Tibial artery (tissue), 4 donors: ENCODE results near the gene SPEG.
A peak's percentile ranks its signal among the peaks of the same experiment; 100 is the strongest.

Experiments
- DNase-seq, 2 donors: peaks; one replicate each; pipeline ENCODE4 v3.0.0-alpha.2; 2019
- H3K27ac ChIP-seq, 2 donors: fragments of 200-600 bp; sonication (generic) in 1 of 2; 1 replicate in 1 of 2; 2 replicates in 1 of 2; pipeline ENCODE4 v1.5.1; 2018 to 2019; ENCODE audit warnings: mild to moderate bottlenecking in 1 of 2
- H3K27me3 ChIP-seq, 2 donors: fragments of 200-600 bp; sonication (generic) in 1 of 2; one replicate each; pipeline versions ENCODE4 v1.5.1 to v1.6.0; 2016 to 2019
- H3K36me3 ChIP-seq, 3 donors: fragments of 200-600 bp; sonication (generic) in 2 of 3; one replicate each; pipeline ENCODE4 v1.5.1; 2016 to 2019; ENCODE audit warnings: mild to moderate bottlenecking in 2 of 3
- H3K4me1 ChIP-seq, 4 donors: fragments of 200-600 bp; sonication (generic) in 2 of 4; 1 replicate in 3 of 4; 2 replicates in 1 of 4; pipeline ENCODE4 v1.5.1; 2016 to 2019
- H3K4me3 ChIP-seq, 2 donors: fragments of 200-600 bp; sonication (generic) in 1 of 2; 1 replicate in 1 of 2; 2 replicates in 1 of 2; pipeline ENCODE4 v1.5.1; 2018 to 2019; ENCODE audit warnings: mild to moderate bottlenecking in 2 of 2
- H3K9me3 ChIP-seq, 3 donors: fragments of 200-600 bp; sonication (generic) in 1 of 3; one replicate each; pipeline ENCODE4 v1.5.1; 2016 to 2019
- CTCF ChIP-seq, 2 experiments: fragments of 200-600 bp in 1 of 2; fragments of 450-650 bp in 1 of 2; IDR thresholded peaks; one replicate each; pipeline ENCODE4 v1.5.1; 2017 to 2019; ENCODE audit warnings: antibody characterized with exemption in 2 of 2, mild to moderate bottlenecking in 1 of 2, moderate library complexity in 1 of 2
- intact Hi-C: fragments of 100-400 bp; cut with DNase I; formaldehyde crosslinking; loops from one replicate; pipeline ENCODE4 v1.15.0; 2023; ENCODE audit warnings: low total_unique reads

The SPEG gene

GRCh38 chr2:219437690-219438206, 3.1 kb downstream of the SPEG start:
- intact Hi-C loops: loop anchor here (5.0 kb wide), 1 partner anchor 1380 kb away; no protein-coding TSS in a partner anchor
- Histone ChIP-seq H3K4me3 (no peak overlapping the region), H3K36me3 (no peaks in the 10 kb centered on the region), H3K9me3 (no peaks in the 10 kb centered on the region), H3K27me3 (no peaks in the 10 kb centered on the region), H3K27ac (peak overlapping the region; percentile 96 to 97), H3K4me1 (peaks cover 0 to 86% (median 38%) of the 10 kb centered on the region in 4 donors)
- TF ChIP-seq CTCF (IDR thresholded peaks at IDR 0.05): no peak
- no peak for DNase-seq

- intact Hi-C loops: loop anchor here (5.0 kb wide), 1 partner anchor 1379 kb away; no protein-coding TSS in a partner anchor
- peaks cover 0 to 87% (median 43%) of the 10 kb centered on the region in 4 donors for H3K4me1 ChIP-seq
- H3K4me3 ChIP-seq: no peak overlapping the region
- TF ChIP-seq CTCF (IDR thresholded peaks at IDR 0.05): no peak
- H3K9me3 ChIP-seq: no peaks in the 10 kb centered on the region
- peak overlapping the region; percentile 96 to 97 for H3K27ac ChIP-seq
- H3K36me3 ChIP-seq: peaks cover 0 to 6% (median 0%) of the 10 kb centered on the region in 3 donors
- H3K27me3 ChIP-seq: no peaks in the 10 kb centered on the region
- no peak for DNase-seq
These were observed 3.8 kb downstream of the SPEG start for GRCh38 chr2:219438453-219438852.

- DNase-seq: peak in 1 of 2 donors; percentile 17
- intact Hi-C loops: loop anchor here (5.0 kb wide), 1 partner anchor 1378 kb away; no protein-coding TSS in a partner anchor
- Histone ChIP-seq H3K4me3 (no peak overlapping the region), H3K27me3 (no peaks in the 10 kb centered on the region), H3K27ac (peak overlapping the region; percentile 96 to 97), H3K36me3 (peaks cover 0 to 6% (median 0%) of the 10 kb centered on the region in 3 donors), H3K4me1 (peaks cover 0 to 87% (median 47%) of the 10 kb centered on the region in 4 donors), H3K9me3 (no peaks in the 10 kb centered on the region)
- no peak for TF ChIP-seq CTCF (IDR thresholded peaks at IDR 0.05)
These were observed 4.9 kb downstream of the SPEG start for GRCh38 chr2:219439506-219439905.

GRCh38 chr2:219440388-219441256, 6.0 kb downstream of the SPEG start:
- peak overlapping the region; percentile 77 to 85 for H3K4me3 ChIP-seq
- no peak for DNase-seq
- intact Hi-C loops: loop anchor here (5.0 kb wide), 1 partner anchor 33 kb away; no protein-coding TSS in a partner anchor
- H3K36me3 ChIP-seq: peaks cover 0 to 6% (median 0%) of the 10 kb centered on the region in 3 donors
- H3K27me3 ChIP-seq: no peaks in the 10 kb centered on the region
- TF ChIP-seq CTCF (IDR thresholded peaks at IDR 0.05): no peak
- H3K9me3 ChIP-seq: no peaks in the 10 kb centered on the region
- peak overlapping the region; percentile 96 to 97 for H3K27ac ChIP-seq
- H3K4me1 ChIP-seq: peaks cover 0 to 87% (median 46%) of the 10 kb centered on the region in 4 donors

GRCh38 chr2:219441451-219442255, 7.0 kb downstream of the SPEG start:
- Histone ChIP-seq H3K4me3 (peak overlapping the region; percentile 77 to 85), H3K4me1 (peaks cover 0 to 86% (median 51%) of the 10 kb centered on the region in 4 donors), H3K9me3 (no peaks in the 10 kb centered on the region), H3K27ac (peak overlapping the region; percentile 96 to 97), H3K27me3 (no peaks in the 10 kb centered on the region), H3K36me3 (peaks cover 0 to 6% (median 0%) of the 10 kb centered on the region in 3 donors)
- DNase-seq: peak in 1 of 2 donors; percentile 88
- TF ChIP-seq CTCF (IDR thresholded peaks at IDR 0.05): no peak
- intact Hi-C loops: loop anchor here (5.0 kb wide), 1 partner anchor 34 kb away; no protein-coding TSS in a partner anchor
